SK-N-SH treated with all-trans-retinoic acid at 6 μM for 48 hours (cell line): ENCODE results near the gene ORC5.

Source experiments
- ATAC-seq: fragments of 200-7000 bp; cut with Tn5 transposase; 3 replicates; pipeline ENCODE4 v1.9.1; 2020; ENCODE audit warnings: mild to moderate bottlenecking, moderate library complexity
- CSDC2 ChIP-seq: fragments of 250-450 bp; sonication (Bioruptor Pico); IDR thresholded peaks from 2 replicates; pipeline ENCODE4 v1.5.0; 2020; ENCODE audit warnings: mild to moderate bottlenecking, moderate library complexity
- ESRRG ChIP-seq: fragments of 250-450 bp; sonication (Bioruptor Pico); IDR thresholded peaks from 2 replicates; pipeline ENCODE4 v1.6.1; 2021; ENCODE audit warnings: mild to moderate bottlenecking
- GLIS3 ChIP-seq: fragments of 250-450 bp; sonication (Bioruptor Pico); IDR thresholded peaks from 2 replicates; pipeline ENCODE4 v1.5.0; 2020; ENCODE audit warnings: mild to moderate bottlenecking, moderate library complexity
- ISL1 ChIP-seq: fragments of 250-450 bp; sonication (Bioruptor Pico); IDR thresholded peaks from 2 replicates; pipeline ENCODE4 v2.1.2; 2022; ENCODE audit warnings: mild to moderate bottlenecking, moderate library complexity
- OSR1 ChIP-seq: fragments of 250-450 bp; sonication (Bioruptor Pico); IDR thresholded peaks from 2 replicates; pipeline ENCODE4 v1.8.0; 2022; ENCODE audit warnings: moderate library complexity, mild to moderate bottlenecking, inconsistent platforms
- PPARA ChIP-seq: fragments of 250-450 bp; sonication (Bioruptor Pico); IDR thresholded peaks from 2 replicates; pipeline ENCODE4 v1.5.0; 2020; ENCODE audit warnings: mild to moderate bottlenecking, borderline replicate concordance
- RARB ChIP-seq: fragments of 250-450 bp; sonication (Bioruptor Pico); IDR thresholded peaks from 2 replicates; pipeline ENCODE4 v1.8.0; 2021; ENCODE audit warnings: mild to moderate bottlenecking, moderate library complexity
- SNAI2 ChIP-seq: fragments of 250-450 bp; sonication (Bioruptor Pico); IDR thresholded peaks from 2 replicates; pipeline ENCODE4 v1.5.0; 2020; ENCODE audit warnings: mild to moderate bottlenecking, moderate library complexity
- TCF4 ChIP-seq: fragments of 250-450 bp; sonication (Bioruptor Pico); IDR thresholded peaks from 2 replicates; pipeline ENCODE4 v1.8.0; 2021; ENCODE audit warnings: mild to moderate bottlenecking, moderate library complexity, borderline replicate concordance
- TOX ChIP-seq: fragments of 250-450 bp; sonication (Bioruptor Pico); IDR thresholded peaks from 2 replicates; pipeline ENCODE4 v1.8.0; 2021; ENCODE audit warnings: mild to moderate bottlenecking, moderate library complexity, borderline replicate concordance
- ZC3H10 ChIP-seq: fragments of 250-450 bp; sonication (Bioruptor Pico); IDR thresholded peaks from 2 replicates; pipeline ENCODE4 v1.5.1; 2021; ENCODE audit warnings: mild to moderate bottlenecking, moderate library complexity
- ZFP3 ChIP-seq: fragments of 250-450 bp; sonication (Bioruptor Pico); IDR thresholded peaks from 2 replicates; pipeline ENCODE4 v1.5.0; 2020; ENCODE audit warnings: mild to moderate bottlenecking, moderate library complexity
- ZFP30 ChIP-seq: fragments of 450-650 bp; formaldehyde crosslinking; IDR thresholded peaks from 2 replicates; pipeline ENCODE4 v1.5.0; 2022; ENCODE audit warnings: mild to moderate bottlenecking, moderate library complexity
- ZNF565 ChIP-seq: fragments of 450-650 bp; formaldehyde crosslinking; conservative IDR thresholded peaks from 2 replicates; pipeline ENCODE4 v1.5.0; 2020; ENCODE audit warnings: low read depth, mild to moderate bottlenecking, moderate library complexity
- ZNF8 ChIP-seq: fragments of 450-650 bp; formaldehyde crosslinking; IDR thresholded peaks from 2 replicates; pipeline ENCODE4 v1.5.0; 2020; ENCODE audit warnings: mild to moderate bottlenecking, moderate library complexity
- TF ChIP-seq, protein P1 (sequence below): fragments of 250-450 bp; sonication (Bioruptor Pico); IDR thresholded peaks from 2 replicates; pipeline ENCODE4 v1.5.1; 2021; ENCODE audit warnings: mild to moderate bottlenecking, moderate library complexity
- TF ChIP-seq, protein P2 (sequence below): fragments of 250-450 bp; sonication (Bioruptor Pico); IDR thresholded peaks from 2 replicates; pipeline ENCODE4 v1.8.0; 2021; ENCODE audit warnings: low read depth, mild to moderate bottlenecking, moderate library complexity, borderline replicate concordance
- TF ChIP-seq, protein P3 (sequence below): fragments of 250-450 bp; sonication (Bioruptor Pico); IDR thresholded peaks from 2 replicates; pipeline ENCODE4 v1.5.1; 2020; ENCODE audit warnings: low read depth, mild to moderate bottlenecking, moderate library complexity
- TF ChIP-seq, protein P4 (sequence below): fragments of 250-450 bp; sonication (Bioruptor Pico); IDR thresholded peaks from 2 replicates; pipeline ENCODE4 v1.5.0; 2020; ENCODE audit warnings: mild to moderate bottlenecking, moderate library complexity
- TF ChIP-seq, protein P5 (sequence below): fragments of 250-450 bp; sonication (Bioruptor Pico); IDR thresholded peaks from 2 replicates; pipeline ENCODE4 v1.8.0; 2020; ENCODE audit warnings: mild to moderate bottlenecking, moderate library complexity, borderline replicate concordance

ORC5 gene

DNA sequence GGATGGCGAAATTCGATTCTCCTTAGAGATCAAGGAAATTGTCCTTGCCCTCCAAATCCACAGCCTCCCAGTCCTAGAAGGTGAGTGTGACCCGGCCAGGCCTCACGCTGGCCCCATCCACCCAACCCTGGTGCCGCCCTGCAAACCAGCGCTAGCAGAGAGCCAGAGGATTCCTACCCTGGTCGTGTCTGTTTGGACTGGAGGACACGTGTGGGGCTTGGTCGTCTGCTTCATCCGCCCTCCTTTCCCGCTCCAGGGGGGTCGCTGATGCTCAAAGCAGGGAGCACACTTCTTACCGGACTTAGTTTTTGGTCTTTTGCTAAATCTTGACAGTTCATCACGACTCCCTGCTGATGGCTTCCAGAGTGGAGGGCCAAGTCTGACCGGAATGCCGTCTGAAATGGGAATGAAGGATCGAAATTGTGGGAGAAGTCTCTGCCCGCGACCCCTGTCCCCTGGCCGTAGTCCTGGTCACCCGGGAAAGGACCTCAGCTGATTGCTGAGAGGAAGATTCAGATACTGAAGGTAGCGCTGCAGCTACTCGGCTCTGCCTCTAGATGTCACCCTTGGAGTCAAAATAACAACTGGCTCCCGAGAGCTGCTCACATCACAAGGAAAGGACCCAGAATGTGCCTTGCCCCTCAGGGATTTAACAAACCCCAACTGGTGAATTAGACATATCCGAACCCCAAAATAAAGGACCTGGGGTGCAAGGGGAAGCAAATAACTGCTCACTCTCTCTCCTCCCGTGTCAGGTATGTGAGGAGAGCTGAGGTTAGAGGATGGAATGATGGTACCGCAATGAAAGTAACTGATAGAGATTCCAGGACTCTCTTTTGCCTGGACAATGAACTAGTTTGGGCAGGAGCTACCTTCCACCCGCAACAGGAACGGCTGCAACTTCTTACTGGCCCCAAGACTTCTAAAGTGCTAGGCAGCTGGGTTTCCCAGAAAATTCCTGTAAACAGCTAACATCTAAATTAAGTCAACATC lies 23.5 kb upstream of the ORC5 start:
- no peak for TF ChIP-seq CSDC2 (CRISPR knock-in tag)
- no peak for TF ChIP-seq TOX (CRISPR knock-in tag)
- TF ChIP-seq ZFP30 (CRISPR knock-in tag): no peak
- TF ChIP-seq, protein P1, sequence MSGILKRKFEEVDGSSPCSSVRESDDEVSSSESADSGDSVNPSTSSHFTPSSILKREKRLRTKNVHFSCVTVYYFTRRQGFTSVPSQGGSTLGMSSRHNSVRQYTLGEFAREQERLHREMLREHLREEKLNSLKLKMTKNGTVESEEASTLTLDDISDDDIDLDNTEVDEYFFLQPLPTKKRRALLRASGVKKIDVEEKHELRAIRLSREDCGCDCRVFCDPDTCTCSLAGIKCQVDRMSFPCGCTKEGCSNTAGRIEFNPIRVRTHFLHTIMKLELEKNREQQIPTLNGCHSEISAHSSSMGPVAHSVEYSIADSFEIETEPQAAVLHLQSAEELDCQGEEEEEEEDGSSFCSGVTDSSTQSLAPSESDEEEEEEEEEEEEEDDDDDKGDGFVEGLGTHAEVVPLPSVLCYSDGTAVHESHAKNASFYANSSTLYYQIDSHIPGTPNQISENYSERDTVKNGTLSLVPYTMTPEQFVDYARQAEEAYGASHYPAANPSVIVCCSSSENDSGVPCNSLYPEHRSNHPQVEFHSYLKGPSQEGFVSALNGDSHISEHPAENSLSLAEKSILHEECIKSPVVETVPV (CRISPR knock-in tag): no peak
- no peak for TF ChIP-seq ZC3H10 (CRISPR knock-in tag)
- TF ChIP-seq, protein P2, sequence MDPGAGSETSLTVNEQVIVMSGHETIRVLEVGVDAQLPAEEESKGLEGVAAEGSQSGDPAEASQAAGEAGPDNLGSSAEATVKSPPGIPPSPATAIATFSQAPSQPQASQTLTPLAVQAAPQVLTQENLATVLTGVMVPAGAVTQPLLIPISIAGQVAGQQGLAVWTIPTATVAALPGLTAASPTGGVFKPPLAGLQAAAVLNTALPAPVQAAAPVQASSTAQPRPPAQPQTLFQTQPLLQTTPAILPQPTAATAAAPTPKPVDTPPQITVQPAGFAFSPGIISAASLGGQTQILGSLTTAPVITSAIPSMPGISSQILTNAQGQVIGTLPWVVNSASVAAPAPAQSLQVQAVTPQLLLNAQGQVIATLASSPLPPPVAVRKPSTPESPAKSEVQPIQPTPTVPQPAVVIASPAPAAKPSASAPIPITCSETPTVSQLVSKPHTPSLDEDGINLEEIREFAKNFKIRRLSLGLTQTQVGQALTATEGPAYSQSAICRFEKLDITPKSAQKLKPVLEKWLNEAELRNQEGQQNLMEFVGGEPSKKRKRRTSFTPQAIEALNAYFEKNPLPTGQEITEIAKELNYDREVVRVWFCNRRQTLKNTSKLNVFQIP (CRISPR knock-in tag): no peak
- no peak for TF ChIP-seq TCF4
- TF ChIP-seq SNAI2 (CRISPR knock-in tag): no peak
- no peak for TF ChIP-seq GLIS3
- TF ChIP-seq ESRRG (CRISPR knock-in tag): no peak
- TF ChIP-seq ZNF8 (CRISPR knock-in tag): no peak
- TF ChIP-seq, protein P3, sequence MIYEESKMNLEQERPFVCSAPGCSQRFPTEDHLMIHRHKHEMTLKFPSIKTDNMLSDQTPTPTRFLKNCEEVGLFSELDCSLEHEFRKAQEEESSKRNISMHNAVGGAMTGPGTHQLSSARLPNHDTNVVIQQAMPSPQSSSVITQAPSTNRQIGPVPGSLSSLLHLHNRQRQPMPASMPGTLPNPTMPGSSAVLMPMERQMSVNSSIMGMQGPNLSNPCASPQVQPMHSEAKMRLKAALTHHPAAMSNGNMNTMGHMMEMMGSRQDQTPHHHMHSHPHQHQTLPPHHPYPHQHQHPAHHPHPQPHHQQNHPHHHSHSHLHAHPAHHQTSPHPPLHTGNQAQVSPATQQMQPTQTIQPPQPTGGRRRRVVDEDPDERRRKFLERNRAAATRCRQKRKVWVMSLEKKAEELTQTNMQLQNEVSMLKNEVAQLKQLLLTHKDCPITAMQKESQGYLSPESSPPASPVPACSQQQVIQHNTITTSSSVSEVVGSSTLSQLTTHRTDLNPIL (CRISPR knock-in tag): no peak
- no peak for TF ChIP-seq OSR1 (CRISPR knock-in tag)
- no peak for TF ChIP-seq ZNF565 (CRISPR knock-in tag)
- TF ChIP-seq, protein P4, sequence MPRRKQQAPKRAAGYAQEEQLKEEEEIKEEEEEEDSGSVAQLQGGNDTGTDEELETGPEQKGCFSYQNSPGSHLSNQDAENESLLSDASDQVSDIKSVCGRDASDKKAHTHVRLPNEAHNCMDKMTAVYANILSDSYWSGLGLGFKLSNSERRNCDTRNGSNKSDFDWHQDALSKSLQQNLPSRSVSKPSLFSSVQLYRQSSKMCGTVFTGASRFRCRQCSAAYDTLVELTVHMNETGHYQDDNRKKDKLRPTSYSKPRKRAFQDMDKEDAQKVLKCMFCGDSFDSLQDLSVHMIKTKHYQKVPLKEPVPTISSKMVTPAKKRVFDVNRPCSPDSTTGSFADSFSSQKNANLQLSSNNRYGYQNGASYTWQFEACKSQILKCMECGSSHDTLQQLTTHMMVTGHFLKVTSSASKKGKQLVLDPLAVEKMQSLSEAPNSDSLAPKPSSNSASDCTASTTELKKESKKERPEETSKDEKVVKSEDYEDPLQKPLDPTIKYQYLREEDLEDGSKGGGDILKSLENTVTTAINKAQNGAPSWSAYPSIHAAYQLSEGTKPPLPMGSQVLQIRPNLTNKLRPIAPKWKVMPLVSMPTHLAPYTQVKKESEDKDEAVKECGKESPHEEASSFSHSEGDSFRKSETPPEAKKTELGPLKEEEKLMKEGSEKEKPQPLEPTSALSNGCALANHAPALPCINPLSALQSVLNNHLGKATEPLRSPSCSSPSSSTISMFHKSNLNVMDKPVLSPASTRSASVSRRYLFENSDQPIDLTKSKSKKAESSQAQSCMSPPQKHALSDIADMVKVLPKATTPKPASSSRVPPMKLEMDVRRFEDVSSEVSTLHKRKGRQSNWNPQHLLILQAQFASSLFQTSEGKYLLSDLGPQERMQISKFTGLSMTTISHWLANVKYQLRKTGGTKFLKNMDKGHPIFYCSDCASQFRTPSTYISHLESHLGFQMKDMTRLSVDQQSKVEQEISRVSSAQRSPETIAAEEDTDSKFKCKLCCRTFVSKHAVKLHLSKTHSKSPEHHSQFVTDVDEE (CRISPR knock-in tag): no peak
- no peak for TF ChIP-seq ZFP3 (CRISPR knock-in tag)
- TF ChIP-seq ISL1 (CRISPR knock-in tag): no peak
- peak; percentile 100 for ATAC-seq

DNA sequence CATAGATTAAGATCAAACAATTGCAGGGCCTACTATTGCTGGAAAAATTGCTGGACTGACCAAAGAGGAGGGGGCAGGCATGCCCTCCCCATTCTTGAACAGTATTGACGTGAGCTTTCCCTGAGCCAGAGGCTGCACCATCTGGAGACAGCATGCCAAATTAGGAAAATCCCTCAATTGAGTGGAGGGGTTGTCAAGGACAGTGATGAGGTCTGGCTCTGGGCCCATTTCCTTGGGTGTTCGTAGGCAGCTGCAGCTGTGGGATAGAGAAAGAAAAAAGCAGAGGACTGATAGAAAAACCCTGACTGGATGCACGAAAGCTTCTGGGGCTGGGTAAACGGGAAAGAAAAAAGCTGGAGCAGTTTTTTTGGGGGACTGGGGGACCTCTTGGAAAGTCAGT lies 22.8 kb upstream of the ORC5 start:
- no peak for ATAC-seq
- TF ChIP-seq GLIS3 (no peak), TOX (CRISPR knock-in tag) (no peak), ZFP3 (CRISPR knock-in tag) (no peak), PPARA (CRISPR knock-in tag) (no peak), OSR1 (CRISPR knock-in tag) (no peak), ESRRG (CRISPR knock-in tag) (no peak), TCF4 (no peak), RARB (no peak), SNAI2 (CRISPR knock-in tag) (no peak), ZC3H10 (CRISPR knock-in tag) (no peak), ISL1 (CRISPR knock-in tag) (no peak), ZNF565 (CRISPR knock-in tag) (no peak), CSDC2 (CRISPR knock-in tag) (no peak)
- TF ChIP-seq, protein P2 (CRISPR knock-in tag): no peak
- TF ChIP-seq, protein P1 (CRISPR knock-in tag): no peak
- TF ChIP-seq, protein P4 (CRISPR knock-in tag): no peak
- TF ChIP-seq, protein P5, sequence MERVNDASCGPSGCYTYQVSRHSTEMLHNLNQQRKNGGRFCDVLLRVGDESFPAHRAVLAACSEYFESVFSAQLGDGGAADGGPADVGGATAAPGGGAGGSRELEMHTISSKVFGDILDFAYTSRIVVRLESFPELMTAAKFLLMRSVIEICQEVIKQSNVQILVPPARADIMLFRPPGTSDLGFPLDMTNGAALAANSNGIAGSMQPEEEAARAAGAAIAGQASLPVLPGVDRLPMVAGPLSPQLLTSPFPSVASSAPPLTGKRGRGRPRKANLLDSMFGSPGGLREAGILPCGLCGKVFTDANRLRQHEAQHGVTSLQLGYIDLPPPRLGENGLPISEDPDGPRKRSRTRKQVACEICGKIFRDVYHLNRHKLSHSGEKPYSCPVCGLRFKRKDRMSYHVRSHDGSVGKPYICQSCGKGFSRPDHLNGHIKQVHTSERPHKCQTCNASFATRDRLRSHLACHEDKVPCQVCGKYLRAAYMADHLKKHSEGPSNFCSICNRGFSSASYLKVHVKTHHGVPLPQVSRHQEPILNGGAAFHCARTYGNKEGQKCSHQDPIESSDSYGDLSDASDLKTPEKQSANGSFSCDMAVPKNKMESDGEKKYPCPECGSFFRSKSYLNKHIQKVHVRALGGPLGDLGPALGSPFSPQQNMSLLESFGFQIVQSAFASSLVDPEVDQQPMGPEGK (CRISPR knock-in tag): no peak
